GM12875 (cell line): Measurements from ENCODE around the gene CEACAM18.

Experiments used
- H3K4me3 ChIP-seq: one replicate; pipeline ENCODE4 v1.5.1; 2011; ENCODE audit warnings: low read depth, low read length, control low read depth
- TF ChIP-seq, protein P1 (sequence below): IDR thresholded peaks from 2 replicates; pipeline ENCODE4 v1.5.1; 2011; ENCODE audit warnings: low read depth, mild to moderate bottlenecking, control low read depth, inconsistent platforms, low read length, moderate library complexity, borderline replicate concordance; ENCODE audit not compliant: insufficient read depth

Gene CEACAM18

DNA sequence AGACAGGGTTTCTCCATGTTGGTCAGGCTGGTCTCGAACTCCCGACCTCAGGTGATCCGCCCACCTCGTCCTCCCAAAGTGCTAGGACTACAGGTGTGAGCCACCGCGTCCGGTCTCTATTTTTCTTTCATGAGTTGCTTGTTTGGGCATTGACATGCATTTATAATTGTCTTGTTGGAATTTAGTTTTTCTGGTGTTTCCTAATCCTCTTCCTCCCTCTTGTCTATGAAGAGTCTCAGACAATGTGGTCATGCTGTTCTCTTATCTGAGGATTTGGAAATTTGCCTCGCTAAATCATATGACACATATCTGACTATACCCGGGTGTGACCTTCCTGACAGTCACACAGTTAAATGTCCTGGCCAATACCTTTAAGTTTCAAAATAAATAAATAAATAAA lies 7.4 kb upstream of the CEACAM18 start:
- TF ChIP-seq, protein P1, sequence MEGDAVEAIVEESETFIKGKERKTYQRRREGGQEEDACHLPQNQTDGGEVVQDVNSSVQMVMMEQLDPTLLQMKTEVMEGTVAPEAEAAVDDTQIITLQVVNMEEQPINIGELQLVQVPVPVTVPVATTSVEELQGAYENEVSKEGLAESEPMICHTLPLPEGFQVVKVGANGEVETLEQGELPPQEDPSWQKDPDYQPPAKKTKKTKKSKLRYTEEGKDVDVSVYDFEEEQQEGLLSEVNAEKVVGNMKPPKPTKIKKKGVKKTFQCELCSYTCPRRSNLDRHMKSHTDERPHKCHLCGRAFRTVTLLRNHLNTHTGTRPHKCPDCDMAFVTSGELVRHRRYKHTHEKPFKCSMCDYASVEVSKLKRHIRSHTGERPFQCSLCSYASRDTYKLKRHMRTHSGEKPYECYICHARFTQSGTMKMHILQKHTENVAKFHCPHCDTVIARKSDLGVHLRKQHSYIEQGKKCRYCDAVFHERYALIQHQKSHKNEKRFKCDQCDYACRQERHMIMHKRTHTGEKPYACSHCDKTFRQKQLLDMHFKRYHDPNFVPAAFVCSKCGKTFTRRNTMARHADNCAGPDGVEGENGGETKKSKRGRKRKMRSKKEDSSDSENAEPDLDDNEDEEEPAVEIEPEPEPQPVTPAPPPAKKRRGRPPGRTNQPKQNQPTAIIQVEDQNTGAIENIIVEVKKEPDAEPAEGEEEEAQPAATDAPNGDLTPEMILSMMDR: no peak
- no peak overlapping the region for H3K4me3 ChIP-seq

DNA sequence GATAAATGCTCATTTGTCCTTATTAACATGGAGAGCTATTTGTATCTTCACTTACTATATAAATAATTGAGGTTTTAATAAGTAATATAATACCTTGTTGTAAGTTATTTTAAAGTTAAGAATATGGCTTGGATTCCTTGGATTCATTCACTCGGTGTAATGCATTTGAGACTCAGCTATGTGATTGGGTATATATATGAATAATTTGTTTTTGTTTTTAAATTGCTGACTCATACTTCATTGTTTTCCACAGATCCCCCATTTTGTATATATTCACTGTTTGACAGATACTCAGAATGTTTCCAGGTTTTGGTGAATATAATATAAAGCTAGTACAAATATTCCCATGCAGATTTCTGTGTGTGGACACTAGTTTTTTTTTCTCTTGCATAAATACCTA lies 6.8 kb upstream of the CEACAM18 start:
- no peak overlapping the region for H3K4me3 ChIP-seq
- TF ChIP-seq, protein P1: no peak

DNA sequence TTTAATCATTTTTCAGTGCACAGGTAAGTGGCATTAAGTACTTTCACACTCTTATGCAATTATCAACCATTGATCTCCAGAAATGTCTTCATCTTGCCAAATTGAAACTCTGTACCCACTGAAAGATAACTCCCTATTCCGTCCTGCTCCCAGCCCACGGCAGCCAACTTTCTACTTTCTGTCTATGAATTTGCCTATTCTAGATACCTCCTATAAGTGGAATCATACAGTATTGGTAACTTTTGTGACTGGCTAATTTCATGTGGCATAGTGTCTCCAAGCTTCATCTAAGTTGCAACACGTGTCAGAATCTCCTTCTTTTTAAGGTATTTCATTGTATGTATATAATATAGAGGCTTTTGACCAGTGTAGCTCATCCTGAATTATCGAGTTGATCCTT lies 5.7 kb upstream of the CEACAM18 start:
- no peak overlapping the region for H3K4me3 ChIP-seq
- TF ChIP-seq, protein P1: no peak

DNA sequence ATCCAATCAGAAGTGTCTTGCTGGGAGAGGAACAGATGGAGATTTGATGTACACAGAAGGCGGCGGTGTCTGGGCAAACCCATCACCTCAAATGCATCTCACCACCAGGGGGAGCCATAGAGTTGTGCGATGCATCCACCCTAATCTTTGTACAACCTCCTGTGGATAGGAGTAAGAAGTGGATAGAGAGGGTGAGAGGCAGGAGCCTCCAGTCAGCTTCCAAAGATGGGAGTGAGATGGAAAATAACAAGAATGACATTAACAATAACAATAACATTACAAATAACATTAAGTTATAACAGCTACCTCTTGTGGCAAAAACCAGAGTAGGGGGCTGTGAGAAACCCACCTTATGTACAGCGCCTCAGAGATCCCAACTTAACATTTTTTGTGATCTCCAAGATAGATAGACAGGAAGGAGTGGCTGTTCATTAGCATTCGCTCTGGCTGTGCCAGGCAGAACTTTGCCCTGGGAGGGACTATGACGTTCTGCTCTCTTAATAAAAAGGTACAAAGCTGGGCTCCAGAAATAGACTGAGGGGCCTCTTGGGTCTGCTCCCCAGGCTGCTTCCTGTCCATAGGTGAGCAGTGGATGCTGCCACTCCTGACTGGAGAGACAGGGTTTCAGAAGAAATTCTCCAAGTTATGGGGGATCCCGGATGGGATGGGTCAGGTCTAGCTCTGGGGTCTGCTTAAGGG lies 5.2 kb upstream of the CEACAM18 start:
- TF ChIP-seq, protein P1: peak; percentile 72
- no peak overlapping the region for H3K4me3 ChIP-seq

DNA sequence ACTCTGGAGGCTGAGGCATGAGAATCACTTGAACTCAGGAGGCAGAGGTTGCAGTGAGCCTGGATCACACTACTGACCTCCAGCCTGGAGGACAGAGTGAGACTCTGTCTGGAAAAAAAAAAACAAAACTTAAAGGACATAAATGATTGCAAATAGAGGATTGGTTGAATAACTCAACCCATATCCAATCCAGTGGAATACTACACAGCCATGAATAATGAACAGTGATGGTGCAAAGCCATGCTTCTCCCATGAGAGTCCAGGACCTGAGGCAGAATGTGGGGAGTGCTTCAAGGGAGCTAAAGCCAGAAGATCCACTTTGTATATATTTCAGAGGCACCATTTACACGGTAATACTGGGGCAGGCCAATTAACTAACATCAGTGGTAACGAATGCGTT lies 2.2 kb upstream of the CEACAM18 start:
- H3K4me3 ChIP-seq: no peak overlapping the region
- TF ChIP-seq, protein P1: no peak

DNA sequence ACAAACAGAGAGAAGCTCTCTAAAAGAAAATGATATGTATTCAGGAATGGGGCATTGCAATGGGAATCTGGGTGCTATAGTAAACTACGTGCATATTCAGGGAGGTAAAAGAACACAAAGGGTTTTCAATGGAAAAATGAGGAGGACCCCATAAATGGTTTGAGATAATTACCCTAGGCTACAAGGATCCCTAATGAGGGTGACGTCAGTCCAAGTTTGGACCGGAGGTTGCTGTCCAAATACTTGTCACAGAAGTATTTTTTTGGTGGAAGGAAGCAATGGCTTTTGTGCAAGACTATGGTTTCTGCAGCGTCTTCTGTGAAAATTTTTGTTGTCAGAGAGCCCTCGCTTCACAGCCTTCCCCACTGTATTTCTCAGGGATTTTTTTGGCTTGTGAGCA lies 995 bp upstream of the CEACAM18 start:
- TF ChIP-seq, protein P1: no peak

DNA sequence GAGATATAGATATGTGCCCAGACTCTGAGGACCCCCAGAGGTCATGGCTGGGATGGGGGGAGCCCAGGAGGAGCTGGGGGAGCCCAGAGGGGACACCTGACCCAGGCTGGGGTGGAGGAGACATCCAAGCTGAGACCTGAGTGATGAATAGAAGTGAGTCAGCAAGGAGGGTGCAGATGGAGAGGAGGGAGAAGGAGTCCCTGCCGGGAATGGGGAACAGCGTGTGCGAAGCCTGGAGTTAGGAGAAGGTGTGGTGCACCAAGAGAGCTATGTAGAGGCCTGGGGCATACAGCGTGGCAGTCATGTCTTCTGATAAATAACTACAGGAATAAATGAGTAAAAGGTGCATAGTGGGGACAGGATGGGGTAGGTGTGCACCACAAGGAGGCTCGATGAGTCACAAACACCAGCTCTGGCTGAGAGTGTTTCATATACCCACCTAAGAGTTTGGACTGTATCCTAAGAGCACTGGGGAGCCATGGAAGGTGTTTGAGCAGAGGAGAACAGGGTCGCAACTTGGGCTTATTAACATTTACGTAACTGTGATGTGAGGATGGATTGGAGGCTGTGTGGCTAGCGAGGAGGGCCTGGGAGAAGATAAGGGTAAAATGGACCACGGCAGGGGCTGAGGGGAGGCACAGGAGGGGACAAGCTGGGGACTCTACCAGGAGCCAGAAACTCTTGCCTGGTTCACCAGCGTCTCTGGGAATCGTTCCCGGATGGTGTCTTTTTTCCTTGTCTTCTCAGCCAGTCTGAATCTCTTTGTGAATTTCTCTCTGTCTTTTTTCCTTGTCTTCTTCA lies 1.4 kb downstream of the CEACAM18 start:
- TF ChIP-seq, protein P1: no peak
- no peak overlapping the region for H3K4me3 ChIP-seq

More for the DNA sequence above, 995 bp upstream of the CEACAM18 start:
- H3K4me3 ChIP-seq: no peak overlapping the region
